H1 (cell line): Measurements from ENCODE around the gene OR13C4.
A peak's percentile ranks its signal among the peaks of the same experiment; 100 is the strongest.

Experiments
- BACH1 ChIP-seq: IDR thresholded peaks from 2 replicates; pipeline ENCODE4 v1.6.1; 2012; ENCODE audit warnings: low read length, improper control_type of control experiment
- CEBPB ChIP-seq: IDR thresholded peaks from 2 replicates; pipeline ENCODE4 v1.6.1; 2012; ENCODE audit warnings: low read depth, low read length
- CREB1 ChIP-seq: IDR thresholded peaks from 2 replicates; pipeline ENCODE4 v1.6.1; 2012; ENCODE audit warnings: inconsistent platforms
- HDAC2 ChIP-seq, 2 experiments: fragments of 300-600 bp in 1 of 2; sonication (generic) in 1 of 2; IDR thresholded peaks; 2 replicates each; pipeline ENCODE4 v1.6.1; 2011 to 2012; ENCODE audit warnings: low read depth in 2 of 2, low read length in 2 of 2, mild to moderate bottlenecking in 2 of 2, moderate library complexity in 2 of 2, borderline replicate concordance in 1 of 2, inconsistent platforms in 1 of 2
- JUND ChIP-seq: IDR thresholded peaks from 2 replicates; pipeline ENCODE4 v1.6.1; 2011; ENCODE audit warnings: mild to moderate bottlenecking, improper control_type of control experiment, low read length
- PHF8 ChIP-seq: fragments of 200-600 bp; sonication (generic); conservative IDR thresholded peaks from 2 replicates; pipeline ENCODE4 v1.7.1; 2012; ENCODE audit warnings: low read depth, mild to moderate bottlenecking, inconsistent platforms, low read length, moderate library complexity
- POLR2A ChIP-seq, 2 experiments: IDR thresholded peaks; 1 replicate in 1 of 2; 2 replicates in 1 of 2; pipeline ENCODE4 v1.6.1; 2011; ENCODE audit warnings: low read depth in 2 of 2, low read length in 2 of 2, mild to moderate bottlenecking in 2 of 2; ENCODE audit errors: control extremely low read depth in 1 of 2
- RAD21 ChIP-seq, 2 experiments: IDR thresholded peaks in 1 of 2; conservative IDR thresholded peaks in 1 of 2; 2 replicates each; pipeline ENCODE4 v1.6.1; 2011; ENCODE audit warnings: low read depth in 2 of 2, low read length in 2 of 2, improper control_type of control experiment in 1 of 2, inconsistent platforms in 1 of 2, mild to moderate bottlenecking in 1 of 2, moderate library complexity in 1 of 2
- TBP ChIP-seq: IDR thresholded peaks from 2 replicates; pipeline ENCODE4 v1.6.1; 2011; ENCODE audit warnings: low read depth, low read length, improper control_type of control experiment
- TEAD4 ChIP-seq: IDR thresholded peaks from 2 replicates; pipeline ENCODE4 v1.6.1; 2012; ENCODE audit warnings: low read depth, low read length, inconsistent platforms, mixed read lengths
- YY1 ChIP-seq: IDR thresholded peaks from 2 replicates; pipeline ENCODE4 v1.6.1; 2011; ENCODE audit warnings: low read depth, mild to moderate bottlenecking, low read length
- TF ChIP-seq, protein P1 (sequence below), 3 experiments: IDR thresholded peaks; 1 replicate in 2 of 3; 2 replicates in 1 of 3; pipeline versions ENCODE4 v1.5.1 to v1.6.1; 2011; ENCODE audit warnings: low read length in 3 of 3, mild to moderate bottlenecking in 3 of 3, inconsistent platforms in 2 of 3, low read depth in 1 of 3, moderate library complexity in 1 of 3; ENCODE audit not compliant: insufficient read depth in 1 of 3; ENCODE audit errors: control extremely low read depth in 1 of 3

GRCh38 chr9:104494808-104495207, 32.2 kb downstream of the OR13C4 start:
- no peak for TF ChIP-seq YY1
- TF ChIP-seq POLR2A (IDR thresholded peaks at IDR 0.05; ENCODE audit: control extremely low read depth in 1 of 2, low read depth in 2 of 2, low read length in 2 of 2) = no peak
- TF ChIP-seq, protein P1, sequence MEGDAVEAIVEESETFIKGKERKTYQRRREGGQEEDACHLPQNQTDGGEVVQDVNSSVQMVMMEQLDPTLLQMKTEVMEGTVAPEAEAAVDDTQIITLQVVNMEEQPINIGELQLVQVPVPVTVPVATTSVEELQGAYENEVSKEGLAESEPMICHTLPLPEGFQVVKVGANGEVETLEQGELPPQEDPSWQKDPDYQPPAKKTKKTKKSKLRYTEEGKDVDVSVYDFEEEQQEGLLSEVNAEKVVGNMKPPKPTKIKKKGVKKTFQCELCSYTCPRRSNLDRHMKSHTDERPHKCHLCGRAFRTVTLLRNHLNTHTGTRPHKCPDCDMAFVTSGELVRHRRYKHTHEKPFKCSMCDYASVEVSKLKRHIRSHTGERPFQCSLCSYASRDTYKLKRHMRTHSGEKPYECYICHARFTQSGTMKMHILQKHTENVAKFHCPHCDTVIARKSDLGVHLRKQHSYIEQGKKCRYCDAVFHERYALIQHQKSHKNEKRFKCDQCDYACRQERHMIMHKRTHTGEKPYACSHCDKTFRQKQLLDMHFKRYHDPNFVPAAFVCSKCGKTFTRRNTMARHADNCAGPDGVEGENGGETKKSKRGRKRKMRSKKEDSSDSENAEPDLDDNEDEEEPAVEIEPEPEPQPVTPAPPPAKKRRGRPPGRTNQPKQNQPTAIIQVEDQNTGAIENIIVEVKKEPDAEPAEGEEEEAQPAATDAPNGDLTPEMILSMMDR (IDR thresholded peaks at IDR 0.05; ENCODE audit: control extremely low read depth in 1 of 3, insufficient read depth in 1 of 3, low read depth in 1 of 3, low read length in 3 of 3) = peak in 2 of 3 experiments; percentile 39 to 42; a peak in 2 of 4 replicates
- TF ChIP-seq JUND = no peak
- TF ChIP-seq CREB1 = no peak
- no peak for TF ChIP-seq TEAD4
- no peak for TF ChIP-seq PHF8
- TF ChIP-seq CEBPB = no peak
- TF ChIP-seq TBP = no peak
- TF ChIP-seq HDAC2 (IDR thresholded peaks at IDR 0.05; ENCODE audit: borderline replicate concordance in 1 of 2, low read depth in 2 of 2, low read length in 2 of 2) = no peak
- peak; percentile 74 for TF ChIP-seq RAD21 (IDR thresholded peaks at IDR 0.05 in 1 of 2, conservative IDR thresholded peaks at IDR 0.05 in 1 of 2; ENCODE audit: low read depth in 2 of 2, low read length in 2 of 2)
- no peak for TF ChIP-seq BACH1
